ENCODE measurements around the gene SLC2A3.
A peak's percentile ranks its signal among the peaks of the same experiment; 100 is the strongest.
"Not testable (repeated sequence)": the region's sequence is repeated elsewhere in the genome, so short reads cannot be mapped to it uniquely, and the experiment has no call there.

Gene SLC2A3

GRCh38 chr12:7951671-7952070 is 15.7 kb upstream of the SLC2A3 start:
- no peak for DNase-seq (ENCODE audit: low spot score)

- not testable (repeated sequence) for DNase-seq (ENCODE audit: low spot score)
Measured at GRCh38 chr12:7950230-7950943, 14.4 kb upstream of the SLC2A3 start.

GRCh38 chr12:7948589-7949260 is 12.7 kb upstream of the SLC2A3 start:
- no peak for DNase-seq (ENCODE audit: low spot score)

GRCh38 chr12:7947011-7947410 is 11.0 kb upstream of the SLC2A3 start:
- no peak for DNase-seq (ENCODE audit: low spot score)

DNA sequence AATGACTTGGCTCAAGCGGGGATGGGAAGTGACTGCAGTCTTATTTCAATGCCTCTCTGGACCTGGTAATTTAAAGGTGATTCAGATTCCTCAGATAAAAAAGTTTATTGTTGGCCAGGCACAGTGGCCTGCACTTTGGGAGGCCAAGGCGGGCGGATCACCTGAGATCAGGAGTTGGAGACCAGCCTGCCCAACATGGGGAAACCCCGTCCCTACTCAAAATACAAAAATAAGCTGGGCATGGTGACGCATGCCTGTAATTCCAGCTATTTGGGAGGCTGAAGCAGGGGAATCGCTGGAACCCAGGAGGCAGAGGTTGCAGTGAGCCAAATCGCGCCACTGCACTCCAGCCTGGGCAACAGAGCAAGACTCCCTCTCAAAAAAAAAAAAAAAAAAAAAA is 8.8 kb upstream of the SLC2A3 start:
- DNase-seq (ENCODE audit: low spot score): not testable (repeated sequence)

- DNase-seq (ENCODE audit: low spot score): no peak
Measured at GRCh38 chr12:7940906-7941305, 4.9 kb upstream of the SLC2A3 start.

GRCh38 chr12:7937833-7938506 is 2.0 kb upstream of the SLC2A3 start:
- no peak for DNase-seq (ENCODE audit: low spot score)

DNA sequence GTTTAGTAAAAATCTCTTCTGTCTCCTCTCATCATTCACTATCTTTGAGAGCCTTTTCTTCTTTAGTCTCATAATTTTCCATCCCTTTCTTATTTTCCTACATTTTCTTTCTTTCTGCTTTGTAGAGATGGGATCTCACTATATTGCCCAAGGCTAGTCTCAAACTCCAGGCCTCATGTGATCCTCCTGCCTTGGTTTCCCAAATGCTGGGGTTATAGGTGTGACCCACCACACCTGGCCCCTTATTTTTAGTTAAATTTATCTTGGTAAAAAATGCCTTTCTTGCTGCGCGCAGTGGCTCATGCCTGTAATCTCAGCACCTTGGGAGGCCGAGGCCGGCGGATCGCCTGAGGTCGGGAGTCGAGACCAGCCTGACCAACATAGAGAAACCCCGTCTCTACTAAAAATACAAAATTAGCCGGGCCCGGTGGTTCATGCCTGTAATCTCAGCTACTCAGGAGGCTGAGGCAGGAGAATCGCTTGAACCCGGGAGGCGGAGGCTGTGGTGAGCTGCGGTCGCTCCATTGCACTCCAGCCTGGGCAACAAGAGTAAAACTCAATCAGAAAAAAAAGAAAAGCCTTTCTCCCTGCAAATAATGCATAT is 996 bp downstream of the SLC2A3 start:
- DNase-seq (ENCODE audit: low spot score): no peak

DNA sequence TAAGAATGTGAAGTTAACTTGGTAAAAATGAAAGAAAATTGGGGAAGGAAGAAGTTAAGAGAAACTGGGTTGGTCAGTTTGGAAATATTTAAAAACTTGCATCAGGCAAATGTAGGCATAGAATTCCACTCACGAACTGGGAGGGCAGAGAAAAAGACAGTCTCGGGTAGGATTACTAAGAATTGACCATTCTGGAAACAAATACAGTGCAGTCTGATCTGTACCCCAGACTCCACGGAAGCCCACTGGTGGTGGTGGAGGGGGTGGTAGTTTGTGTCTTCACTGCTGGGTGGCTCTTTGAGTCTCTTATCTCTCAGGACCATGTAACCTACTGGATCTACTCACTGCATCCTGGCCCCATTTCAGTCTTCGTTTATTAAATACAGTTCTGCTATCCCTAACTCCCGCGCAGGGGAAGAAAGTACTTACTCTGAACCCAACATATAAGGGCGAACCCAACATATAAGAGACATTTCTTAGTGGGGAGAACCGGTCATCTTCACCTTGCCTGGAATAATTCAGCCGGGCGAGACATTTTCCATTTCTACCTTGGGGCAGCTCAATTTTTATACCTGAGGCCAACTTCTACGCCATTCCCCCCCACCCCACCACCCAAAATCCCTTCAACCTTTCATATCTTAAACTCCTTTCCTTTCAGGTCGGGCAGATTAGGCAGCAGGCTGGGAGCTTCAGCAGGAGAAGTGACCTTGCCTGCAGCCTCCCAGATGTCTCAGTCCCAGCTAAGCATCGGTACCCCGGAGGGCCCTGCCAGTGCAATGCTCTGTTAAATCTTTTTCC is 1.7 kb downstream of the SLC2A3 start:
- no peak for DNase-seq (ENCODE audit: low spot score)

DNA sequence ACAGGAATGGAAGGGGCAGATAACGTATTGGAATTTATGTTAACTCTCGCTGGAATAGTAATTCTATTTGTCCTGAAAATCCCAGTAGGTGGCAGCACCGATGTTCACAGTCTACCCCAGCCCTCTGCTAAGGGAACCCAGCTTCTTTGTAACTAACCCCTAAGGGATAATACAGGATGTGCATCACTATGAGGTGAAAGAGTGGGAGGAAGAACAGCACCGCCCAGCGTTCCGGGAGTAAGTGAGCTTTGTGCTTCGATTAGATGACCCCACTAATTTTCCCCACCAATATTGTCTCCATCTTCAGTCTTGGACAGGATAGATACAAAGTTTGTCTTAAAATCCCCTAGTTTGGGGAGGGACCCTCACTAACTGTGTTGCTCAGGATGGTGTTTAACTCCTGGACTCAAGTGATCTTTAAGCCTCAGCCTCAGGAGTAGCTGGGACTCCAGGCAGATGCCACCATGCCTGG is 2.7 kb downstream of the SLC2A3 start:
- peak; percentile 84 for DNase-seq (ENCODE audit: low spot score)

DNA sequence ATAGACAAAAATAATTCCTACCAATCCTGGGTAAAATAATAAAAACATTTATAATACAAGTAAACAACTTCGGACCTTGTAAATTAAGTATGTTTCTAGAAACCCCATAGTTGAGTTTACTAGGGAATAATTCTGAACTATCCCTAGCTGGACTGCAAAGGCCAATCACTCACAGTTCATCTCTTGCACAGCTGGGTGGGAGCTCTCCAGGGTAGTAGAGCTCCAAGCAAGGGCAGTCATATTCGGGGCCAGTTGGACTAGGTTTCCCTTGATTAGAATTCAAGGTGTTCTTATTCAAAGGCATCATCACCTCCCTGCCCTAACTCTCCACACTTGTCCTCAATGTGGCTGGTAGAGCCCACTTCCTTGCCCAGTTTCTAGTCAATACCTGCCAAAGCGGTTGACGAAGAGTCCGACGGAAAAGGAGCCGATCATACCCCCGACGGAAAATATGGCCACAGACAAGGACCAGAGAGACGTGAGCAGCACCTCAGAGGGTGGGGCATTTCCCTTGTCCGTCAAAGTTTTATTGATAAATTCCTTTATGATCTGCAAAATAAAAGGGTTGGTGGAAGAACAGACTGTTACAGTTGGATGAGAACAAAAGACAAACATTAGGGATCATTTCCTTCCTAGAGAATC is 3.3 kb downstream of the SLC2A3 start:
- DNase-seq (ENCODE audit: low spot score): not testable (repeated sequence)

DNA sequence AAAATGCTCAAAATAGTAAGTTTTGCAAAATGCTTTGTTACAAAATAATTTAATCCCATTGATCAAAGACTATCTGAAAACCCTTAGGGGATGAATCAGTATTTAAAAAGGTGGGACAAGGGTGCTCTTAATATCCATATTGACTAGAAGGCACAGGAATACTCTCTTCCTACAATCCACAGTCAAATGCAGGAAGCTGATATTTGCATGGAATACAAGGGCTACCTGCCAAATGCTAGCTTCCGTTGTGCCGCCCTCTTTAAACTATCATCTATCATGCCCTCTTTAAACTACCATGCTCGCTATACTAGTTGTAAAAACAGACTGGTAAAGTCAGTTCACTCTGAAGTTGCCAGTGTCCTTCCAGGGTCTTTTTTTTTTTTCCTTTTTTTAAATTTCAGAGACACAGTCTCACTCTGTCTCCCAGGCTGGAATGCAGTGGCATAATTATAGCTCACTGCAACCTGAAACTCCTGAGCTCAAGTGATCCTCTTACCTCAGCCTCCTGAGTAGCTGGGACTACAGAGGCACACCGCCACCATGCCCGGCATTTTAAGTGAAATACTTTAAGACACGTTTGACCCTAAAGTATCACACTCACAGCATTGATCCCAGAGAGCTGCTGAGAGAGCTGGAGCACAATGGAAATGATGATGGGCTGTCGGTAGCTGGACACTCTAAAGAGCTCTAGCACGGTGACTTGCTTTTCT is 6.7 kb downstream of the SLC2A3 start:
- no peak for DNase-seq (ENCODE audit: low spot score)

- DNase-seq (ENCODE audit: low spot score): no peak
Measured at GRCh38 chr12:7927470-7927869, 8.5 kb downstream of the SLC2A3 start.

DNA sequence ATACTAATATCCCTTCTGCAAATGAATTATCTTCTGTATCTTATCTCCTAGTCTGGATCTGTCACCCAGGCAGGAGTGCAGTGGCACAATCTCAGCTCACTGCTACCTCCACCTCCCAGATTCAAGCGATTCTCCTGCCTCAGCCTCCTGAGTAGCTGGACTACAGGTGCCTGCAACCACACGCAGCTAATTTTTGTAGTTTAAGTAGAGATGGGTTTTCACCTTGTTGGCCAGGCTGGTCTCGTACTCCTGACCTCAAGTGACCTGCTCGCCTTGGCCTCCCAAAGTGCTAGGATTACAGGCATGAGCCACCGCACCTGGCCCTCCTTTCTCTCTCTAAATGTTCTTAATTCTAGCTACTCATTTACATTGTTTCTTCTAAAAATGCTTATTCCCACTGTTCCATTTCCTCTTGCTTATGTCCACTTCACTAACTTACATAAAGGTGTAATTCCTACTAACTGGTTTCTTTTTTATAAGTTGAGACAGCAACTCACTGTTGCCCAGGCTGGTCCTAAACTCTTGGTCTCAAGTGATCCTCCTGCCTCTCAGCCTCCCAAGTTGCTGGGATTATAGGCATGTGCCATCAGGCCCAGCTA is 9.8 kb downstream of the SLC2A3 start:
- DNase-seq (ENCODE audit: low spot score): not testable (repeated sequence)

GRCh38 chr12:7923241-7924236 is 12.4 kb downstream of the SLC2A3 start:
- DNase-seq (ENCODE audit: low spot score): no peak

GRCh38 chr12:7921181-7921580 is 14.8 kb downstream of the SLC2A3 start:
- not testable (repeated sequence) for DNase-seq (ENCODE audit: low spot score)

GRCh38 chr12:7918268-7918590 is 17.8 kb downstream of the SLC2A3 start:
- DNase-seq (ENCODE audit: low spot score): not testable (repeated sequence)

DNA sequence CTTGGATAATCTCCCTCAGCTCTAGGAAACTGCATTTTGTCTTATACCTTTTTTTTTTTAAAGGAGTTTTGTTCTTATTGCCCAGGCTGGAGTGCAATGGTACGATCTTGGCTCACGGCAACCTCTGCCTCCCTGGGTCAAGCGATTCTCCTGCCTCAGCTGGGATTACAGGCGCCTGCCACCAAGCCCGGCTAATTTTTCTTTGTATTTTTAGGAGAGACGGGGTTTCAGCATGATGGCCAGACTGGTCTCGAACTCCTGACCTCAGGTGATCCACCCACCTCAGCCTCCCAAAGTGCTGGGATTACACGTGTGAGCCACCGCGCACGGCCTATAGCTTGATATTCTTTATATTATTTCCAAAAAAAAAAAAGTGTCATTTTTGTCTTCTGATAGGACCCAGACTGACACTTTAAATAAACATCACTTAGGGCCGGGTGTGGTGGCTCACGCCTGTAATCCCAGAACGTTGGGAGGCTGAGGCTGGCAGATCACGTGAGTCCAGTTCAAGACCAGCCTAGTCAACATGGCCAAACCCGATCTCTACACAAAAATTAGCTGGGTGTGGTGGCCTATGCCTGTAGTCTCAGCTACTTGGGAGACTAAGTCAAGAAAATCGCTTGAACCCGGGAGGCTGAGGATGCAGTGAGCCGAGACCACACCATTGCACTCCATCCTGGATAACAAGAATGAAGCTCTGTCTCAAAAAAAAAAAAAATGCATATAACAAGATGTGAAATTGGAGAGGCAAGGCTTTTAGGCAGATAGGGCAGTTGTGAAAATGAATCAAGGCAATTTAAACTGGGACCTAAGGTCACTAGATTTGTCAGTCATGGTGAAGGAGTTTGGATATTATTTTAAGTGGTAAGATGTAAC is 18.4 kb downstream of the SLC2A3 start:
- no peak for DNase-seq (ENCODE audit: low spot score)

Data from CD4-positive, alpha-beta T cell treated with Interleukin-6 at 100 ng/mL for 8 hours (primary cell).